ENCODE results near the gene C2CD4D. TPM values are rescaled to one million over a fixed set of nuclear protein-coding genes. Genes with fewer than 3 reads are reported as not detected.
"Not testable (repeated sequence)": the region's sequence is repeated elsewhere in the genome, so short reads cannot be mapped to it uniquely, and the experiment has no call there.

C2CD4D gene
- total RNA-seq, 5 donors from 2014 or later (not counting 1 experiment from before 2014, with no cell fraction given): 0.26 to 1.1 (median 0.85) TPM

- DNase-seq (no peak), ATAC-seq (replicated peaks in 1 of 4) (no peak)
- Mint-ChIP-seq H3K36me3 (peaks cover 5% of the 10 kb centered on the region), H3K27me3 (peaks cover 0 to 5% of the 10 kb centered on the region in 2 donors), H3K4me3 (no peak overlapping the region), H3K9me3 (no peaks in the 10 kb centered on the region), H3K27ac (no peak overlapping the region), H3K4me1 (no peaks in the 10 kb centered on the region)
- Histone ChIP-seq H3K9me3 (no peaks in the 10 kb centered on the region), H3K27ac (ENCODE audit: low read length) (no peak overlapping the region), H3K4me3 (ENCODE audit: control insufficient read depth in 1 of 2, extremely low read depth in 1 of 2, low read length in 1 of 2) (no peak overlapping the region), H3K36me3 (ENCODE audit: control insufficient read depth in 2 of 2, extremely low read depth in 1 of 2, insufficient read depth in 1 of 2, low read length in 1 of 2) (no peaks in the 10 kb centered on the region), H3K4me1 (ENCODE audit: control insufficient read depth in 1 of 2, extremely low read depth in 1 of 2, insufficient read depth in 2 of 2, low read length in 2 of 2) (no peaks in the 10 kb centered on the region), H3K27me3 (replicated peaks in 1 of 2; ENCODE audit: control insufficient read depth in 2 of 2, extremely low read depth in 1 of 2, insufficient read depth in 2 of 2, low read length in 1 of 2) (peaks cover 0 to 16% of the 10 kb centered on the region in 2 experiments)
- WGBS (ENCODE audit: insufficient coverage): 88% methylated on average over 2 of the region's 7 CpGs
- ChIA-PET CTCF (interaction anchor here in 1 of 2 donors (0.6 kb wide), 1 partner anchor 168 kb away, joined by 3 read pairs; no protein-coding TSS in a partner anchor), POLR2A (no interaction called here)
Measured at GRCh38 chr1:151860504-151861187, 21.0 kb upstream of the C2CD4D start.

DNA sequence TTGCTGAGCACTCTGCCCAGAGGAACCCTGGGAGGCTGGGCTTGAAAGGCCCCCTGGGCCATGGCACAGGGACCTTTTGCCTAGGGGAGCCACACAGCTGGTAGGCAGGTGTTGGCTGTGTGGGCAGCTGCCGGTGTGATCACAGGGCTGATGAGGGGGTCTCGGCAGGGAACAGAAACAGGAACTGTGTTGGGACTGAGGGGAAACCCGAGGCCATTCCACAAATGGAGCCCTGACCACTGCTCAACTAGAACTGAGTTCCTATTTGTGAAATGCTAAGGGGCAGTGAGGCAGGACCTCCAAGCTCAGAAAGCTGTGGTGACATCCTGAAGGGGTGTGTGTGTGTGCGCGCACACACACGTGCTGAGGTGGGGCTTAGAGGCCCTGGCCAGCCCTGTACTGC is 20.3 kb upstream of the C2CD4D start:
- 68% methylated on average over 4 of the region's 6 CpGs for WGBS (ENCODE audit: insufficient coverage)
- no peak overlapping the region for H3K27ac Mint-ChIP-seq
- ChIA-PET CTCF (no interaction called here), POLR2A (no interaction called here)
- H3K4me1 Mint-ChIP-seq: no peaks in the 10 kb centered on the region
- no peaks in the 10 kb centered on the region for H3K9me3 ChIP-seq
- H3K36me3 ChIP-seq (ENCODE audit: control insufficient read depth in 2 of 2, extremely low read depth in 1 of 2, insufficient read depth in 1 of 2, low read length in 1 of 2): no peaks in the 10 kb centered on the region
- peaks cover 0 to 11% of the 10 kb centered on the region in 2 experiments for H3K27me3 ChIP-seq (replicated peaks in 1 of 2; ENCODE audit: control insufficient read depth in 2 of 2, extremely low read depth in 1 of 2, insufficient read depth in 2 of 2, low read length in 1 of 2)
- H3K4me3 ChIP-seq (ENCODE audit: control insufficient read depth in 1 of 2, extremely low read depth in 1 of 2, low read length in 1 of 2): no peak overlapping the region
- DNase-seq (no peak), ATAC-seq (replicated peaks in 1 of 4) (no peak)
- H3K9me3 Mint-ChIP-seq: no peaks in the 10 kb centered on the region
- no peaks in the 10 kb centered on the region for H3K4me1 ChIP-seq (ENCODE audit: control insufficient read depth in 1 of 2, extremely low read depth in 1 of 2, insufficient read depth in 2 of 2, low read length in 2 of 2)
- no peak overlapping the region for H3K27ac ChIP-seq (ENCODE audit: low read length)
- H3K36me3 Mint-ChIP-seq: peaks cover 3% of the 10 kb centered on the region
- H3K4me3 Mint-ChIP-seq: no peak overlapping the region
- H3K27me3 Mint-ChIP-seq: no peaks in the 10 kb centered on the region

GRCh38 chr1:151858886-151859665 is 19.5 kb upstream of the C2CD4D start:
- 83% methylated on average over 6 of the region's 6 CpGs for WGBS (ENCODE audit: insufficient coverage)
- Mint-ChIP-seq H3K4me1 (no peaks in the 10 kb centered on the region), H3K27ac (no peak overlapping the region), H3K27me3 (no peaks in the 10 kb centered on the region), H3K36me3 (peaks cover 3% of the 10 kb centered on the region), H3K9me3 (no peaks in the 10 kb centered on the region), H3K4me3 (no peak overlapping the region)
- no peak for DNase-seq
- CTCF ChIA-PET: no interaction called here
- Histone ChIP-seq H3K4me1 (ENCODE audit: control insufficient read depth in 1 of 2, extremely low read depth in 1 of 2, insufficient read depth in 2 of 2, low read length in 2 of 2) (no peaks in the 10 kb centered on the region), H3K27ac (ENCODE audit: low read length) (no peak overlapping the region), H3K9me3 (no peaks in the 10 kb centered on the region), H3K27me3 (replicated peaks in 1 of 2; ENCODE audit: control insufficient read depth in 2 of 2, extremely low read depth in 1 of 2, insufficient read depth in 2 of 2, low read length in 1 of 2) (peaks cover 0 to 5% of the 10 kb centered on the region in 2 experiments), H3K4me3 (ENCODE audit: control insufficient read depth in 1 of 2, extremely low read depth in 1 of 2, low read length in 1 of 2) (no peak overlapping the region), H3K36me3 (ENCODE audit: control insufficient read depth in 2 of 2, extremely low read depth in 1 of 2, insufficient read depth in 1 of 2, low read length in 1 of 2) (no peaks in the 10 kb centered on the region)
- POLR2A ChIA-PET: no interaction called here
- ATAC-seq (replicated peaks in 1 of 4): no peak

GRCh38 chr1:151858030-151858746 is 18.6 kb upstream of the C2CD4D start:
- H3K36me3 ChIP-seq (ENCODE audit: control insufficient read depth in 2 of 2, extremely low read depth in 1 of 2, insufficient read depth in 1 of 2, low read length in 1 of 2): no peaks in the 10 kb centered on the region
- 77% methylated on average over 3 of the region's 3 CpGs for WGBS (ENCODE audit: insufficient coverage)
- H3K9me3 ChIP-seq: no peaks in the 10 kb centered on the region
- no peak overlapping the region for H3K4me3 ChIP-seq (ENCODE audit: control insufficient read depth in 1 of 2, extremely low read depth in 1 of 2, low read length in 1 of 2)
- ChIA-PET CTCF (interaction anchor here in 1 of 2 donors (0.5 kb wide), 2 partner anchors 13 to 751 kb away, joined by 3 read pairs; no protein-coding TSS in a partner anchor), POLR2A (interaction anchor here (0.6 kb wide), 3 partner anchors 107 to 629 kb away, joined by 3 to 5 read pairs (median 4); no protein-coding TSS in a partner anchor)
- no peaks in the 10 kb centered on the region for H3K27me3 Mint-ChIP-seq
- peaks cover 0 to 5% of the 10 kb centered on the region in 2 experiments for H3K27me3 ChIP-seq (replicated peaks in 1 of 2; ENCODE audit: control insufficient read depth in 2 of 2, extremely low read depth in 1 of 2, insufficient read depth in 2 of 2, low read length in 1 of 2)
- ATAC-seq (replicated peaks in 1 of 4): no peak
- H3K4me1 ChIP-seq (ENCODE audit: control insufficient read depth in 1 of 2, extremely low read depth in 1 of 2, insufficient read depth in 2 of 2, low read length in 2 of 2): no peaks in the 10 kb centered on the region
- no peaks in the 10 kb centered on the region for H3K9me3 Mint-ChIP-seq
- no peaks in the 10 kb centered on the region for H3K4me1 Mint-ChIP-seq
- no peak overlapping the region for H3K4me3 Mint-ChIP-seq
- H3K27ac ChIP-seq (ENCODE audit: low read length): no peak overlapping the region
- H3K36me3 Mint-ChIP-seq: peaks cover 3% of the 10 kb centered on the region
- DNase-seq: no peak
- H3K27ac Mint-ChIP-seq: no peak overlapping the region

- H3K9me3 ChIP-seq: no peaks in the 10 kb centered on the region
- ATAC-seq (replicated peaks in 1 of 4) (no peak), DNase-seq (no peak)
- H3K27me3 ChIP-seq (replicated peaks in 1 of 2; ENCODE audit: control insufficient read depth in 2 of 2, extremely low read depth in 1 of 2, insufficient read depth in 2 of 2, low read length in 1 of 2): peaks cover 0 to 5% of the 10 kb centered on the region in 2 experiments
- Mint-ChIP-seq H3K36me3 (peaks cover 5% of the 10 kb centered on the region), H3K9me3 (no peaks in the 10 kb centered on the region), H3K4me1 (no peaks in the 10 kb centered on the region), H3K4me3 (no peak overlapping the region), H3K27ac (no peak overlapping the region), H3K27me3 (no peaks in the 10 kb centered on the region)
- ChIA-PET CTCF (interaction anchor here in 1 of 2 donors (0.6 to 0.7 kb wide), 2 partner anchors 127 to 971 kb away, joined by 3 to 5 read pairs; no protein-coding TSS in a partner anchor), POLR2A (interaction anchor here in 1 of 2 donors (0.6 kb wide), 1 partner anchor 1802 kb away, joined by 3 read pairs; no protein-coding TSS in a partner anchor)
- H3K27ac ChIP-seq (ENCODE audit: low read length): no peak overlapping the region
- WGBS (ENCODE audit: insufficient coverage): no CpG with 5 or more reads among the region's 4 CpGs
- H3K36me3 ChIP-seq (ENCODE audit: control insufficient read depth in 2 of 2, extremely low read depth in 1 of 2, insufficient read depth in 1 of 2, low read length in 1 of 2): no peaks in the 10 kb centered on the region
- H3K4me3 ChIP-seq (ENCODE audit: control insufficient read depth in 1 of 2, extremely low read depth in 1 of 2, low read length in 1 of 2): no peak overlapping the region
- H3K4me1 ChIP-seq (ENCODE audit: control insufficient read depth in 1 of 2, extremely low read depth in 1 of 2, insufficient read depth in 2 of 2, low read length in 2 of 2): no peaks in the 10 kb centered on the region
Measured at GRCh38 chr1:151855933-151856332, 16.3 kb upstream of the C2CD4D start.

GRCh38 chr1:151855516-151855915 is 15.9 kb upstream of the C2CD4D start:
- CTCF ChIA-PET: interaction anchor here in 1 of 2 donors (0.6 kb wide), 1 partner anchor 971 kb away, joined by 5 read pairs; no protein-coding TSS in a partner anchor
- H3K9me3 Mint-ChIP-seq; H3K27me3 Mint-ChIP-seq; H3K4me3 Mint-ChIP-seq; H3K27ac ChIP-seq (ENCODE audit: low read length); H3K4me3 ChIP-seq (ENCODE audit: control insufficient read depth in 1 of 2, extremely low read depth in 1 of 2, low read length in 1 of 2); H3K27ac Mint-ChIP-seq; H3K4me1 Mint-ChIP-seq; H3K36me3 ChIP-seq (ENCODE audit: control insufficient read depth in 2 of 2, extremely low read depth in 1 of 2, insufficient read depth in 1 of 2, low read length in 1 of 2); H3K4me1 ChIP-seq (ENCODE audit: control insufficient read depth in 1 of 2, extremely low read depth in 1 of 2, insufficient read depth in 2 of 2, low read length in 2 of 2); H3K9me3 ChIP-seq; ATAC-seq (replicated peaks in 1 of 4); H3K27me3 ChIP-seq (replicated peaks in 1 of 2; ENCODE audit: control insufficient read depth in 2 of 2, extremely low read depth in 1 of 2, insufficient read depth in 2 of 2, low read length in 1 of 2); DNase-seq; POLR2A ChIA-PET; H3K36me3 Mint-ChIP-seq: not testable (repeated sequence)
- whole genome bisulfite sequencing (ENCODE audit: insufficient coverage): 93% methylated on average over 2 of the region's 8 CpGs
